ENCODE measurements around the gene SCD5.

DNA sequence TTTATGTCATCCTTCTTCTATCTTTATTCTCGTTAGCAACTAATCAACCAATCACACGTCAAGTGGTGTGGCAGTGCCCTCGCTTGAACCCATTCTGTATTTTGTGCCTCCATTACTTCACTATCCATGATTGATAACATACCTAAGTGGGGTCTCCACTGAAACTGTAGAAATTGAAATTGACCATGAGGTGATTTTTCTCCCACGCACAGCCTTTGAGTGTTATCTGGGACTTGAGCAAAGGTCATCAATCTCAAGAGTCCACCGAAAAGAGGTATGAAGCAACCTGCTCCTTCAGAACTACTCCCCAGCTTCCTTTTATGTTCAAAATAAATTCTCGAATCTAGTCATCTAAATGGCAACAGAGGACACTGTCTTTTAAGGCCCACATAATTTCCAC, 111.1 kb downstream of the SCD5 start:
- TF ChIP-seq CTCF (IDR thresholded peaks at IDR 0.05; ENCODE audit: insufficient read depth, low read depth, low read length) (no peak), EZH2 (IDR thresholded peaks at IDR 0.05; ENCODE audit: insufficient read depth, low read length) (no peak)

All from astrocyte (in vitro differentiated cells and primary cell).